ENCODE measurements around the gene SGK1. TPM values are rescaled to one million over a fixed set of nuclear protein-coding genes. Genes with fewer than 3 reads are reported as not detected.

The SGK1 gene
- total and polyA plus RNA-seq, 10 of the 15 experiments (the other 5 are each of a cell fraction or from before 2014, with no cell fraction given), result 0.62 to 5.1 (median 2.9) TPM

- Histone ChIP-seq H3K4me1 (ENCODE audit: control insufficient read depth, insufficient read depth, low read length) (no peaks in the 10 kb centered on the region; the same call in 1 of the 2 replicates), H3K4me2 (ENCODE audit: control insufficient read depth, insufficient read depth) (no peak overlapping the region), H4K20me1 (ENCODE audit: control insufficient read depth, insufficient read depth) (no peaks in the 10 kb centered on the region), H3K27ac (ENCODE audit: control insufficient read depth, insufficient read depth) (no peak overlapping the region), H3K27me3 (replicated peaks in 1 of 2; ENCODE audit: control insufficient read depth in 2 of 2, insufficient read depth in 2 of 2, low read length in 1 of 2) (no peaks in the 10 kb centered on the region; a peak in 1 of 4 replicates), H3K9ac (ENCODE audit: control insufficient read depth, insufficient read depth, low read length) (no peak overlapping the region), H3K4me3 (no peak overlapping the region), H3K36me3 (ENCODE audit: control insufficient read depth in 2 of 2, insufficient read depth in 2 of 2, low read length in 1 of 2) (no peaks in the 10 kb centered on the region), H3K9me3 (replicated peaks; ENCODE audit: control insufficient read depth, insufficient read depth, low read length) (no peaks in the 10 kb centered on the region; the same call in 2 of the 3 replicates), H2AFZ (ENCODE audit: control insufficient read depth, low read depth, low read length) (no peak overlapping the region), H3K79me2 (ENCODE audit: control insufficient read depth, insufficient read depth, low read length) (no peaks in the 10 kb centered on the region)
- ATAC-seq, result no peak
- in situ Hi-C loops (cut with MboI), result no loop called here
- ChIA-PET CTCF (interaction anchor here (1.4 kb wide), 1 partner anchor 25 kb away, joined by 3 read pairs; no protein-coding TSS in a partner anchor), RAD21 (ENCODE audit: unreplicated experiment) (interaction anchor here (0.9 kb wide), 1 partner anchor 121 kb away, joined by 3 read pairs; no protein-coding TSS in a partner anchor), SMC1A (ENCODE audit: uncharacterized antibody, unreplicated experiment) (interaction anchor here (0.6 to 1.1 kb wide), 2 partner anchors 14 to 34 kb away, joined by 3 read pairs; no protein-coding TSS in a partner anchor), POLR2A (no interaction called here)
- TF ChIP-seq EED (IDR thresholded peaks at IDR 0.05; ENCODE audit: low read depth) (no peak), BCLAF1 (IDR thresholded peaks at IDR 0.05) (no peak), RB1 (IDR thresholded peaks at IDR 0.05; ENCODE audit: borderline replicate concordance) (no peak), NR2C1 (IDR thresholded peaks at IDR 0.05) (no peak), CUX1 (IDR thresholded peaks at IDR 0.05; ENCODE audit: insufficient replicate concordance, low read depth, low read length) (no peak), BACH1 (IDR thresholded peaks at IDR 0.05; ENCODE audit: borderline replicate concordance) (no peak), ETV6 (conservative IDR thresholded peaks at IDR 0.05 in 1 of 2, IDR thresholded peaks at IDR 0.05 in 1 of 2; ENCODE audit: borderline replicate concordance in 1 of 2, low read depth in 1 of 2) (no peak), RELA (IDR thresholded peaks at IDR 0.05; ENCODE audit: borderline replicate concordance, partially characterized antibody) (no peak), NFIC (IDR thresholded peaks at IDR 0.05; ENCODE audit: low read depth, low read length) (no peak)
- FAIRE-seq, result no peak
- BruUV-seq (replicated peaks), result no TSS peak
- no peak for DNase-seq (ENCODE audit: low read depth, low spot score)
- intact Hi-C loops (cut with micrococcal nuclease; ENCODE audit: unreplicated experiment), result no loop called here
- 76% methylated on average over 7 of the region's 7 CpGs for WGBS (ENCODE audit: insufficient coverage, insufficient replicate concordance, low lambda C conversion rate, missing lambda C conversion rate)
Observed at GRCh38 chr6:134253681-134254080, 64.2 kb downstream of the SGK1 start.
